Measurements from ENCODE around the gene CDCA7L.

The CDCA7L gene

DNA sequence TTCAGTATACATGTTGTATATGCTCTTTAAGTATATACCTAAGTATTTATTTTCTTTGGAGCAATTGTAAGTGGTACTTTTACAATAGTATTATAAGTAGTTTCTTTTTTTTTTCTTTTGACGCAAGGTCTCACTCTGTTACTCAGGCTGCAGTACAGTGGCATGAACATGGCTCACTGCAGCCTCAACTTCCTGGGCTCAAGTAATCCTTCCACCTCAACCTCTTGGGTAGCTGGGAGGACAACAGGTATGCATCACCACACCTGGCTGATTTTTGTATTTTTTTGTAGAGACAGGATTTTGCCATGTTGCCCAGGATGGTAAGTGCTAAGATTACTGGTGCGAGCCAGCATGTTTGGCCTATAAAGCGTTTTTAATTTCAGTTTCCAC lies 13.7 kb upstream of the CDCA7L start:
- TF ChIP-seq ZNF501 (tag by site-specific recombination; IDR thresholded peaks at IDR 0.05) (no peak), ZNF324 (tag by site-specific recombination; IDR thresholded peaks at IDR 0.05) (no peak), RBAK (tag by site-specific recombination; IDR thresholded peaks at IDR 0.05) (no peak)
- Histone ChIP-seq H3K4me3 (ENCODE audit: low read depth, low read length) (no peak overlapping the region), H3K9me3 (ENCODE audit: control insufficient read depth, insufficient read depth, low read depth, low read length) (no peaks in the 10 kb centered on the region), H3K36me3 (ENCODE audit: control insufficient read depth in 2 of 2, insufficient read depth in 1 of 2, low read length in 2 of 2) (no peaks in the 10 kb centered on the region), H3K27ac (ENCODE audit: extremely low read depth, low read depth, low read length) (no peak overlapping the region), H3K4me1 (ENCODE audit: control insufficient read depth, insufficient read depth, low read length) (no peaks in the 10 kb centered on the region)
- POLR2A ChIA-PET: no interaction called here
- CTCF ChIA-PET: no interaction called here

DNA sequence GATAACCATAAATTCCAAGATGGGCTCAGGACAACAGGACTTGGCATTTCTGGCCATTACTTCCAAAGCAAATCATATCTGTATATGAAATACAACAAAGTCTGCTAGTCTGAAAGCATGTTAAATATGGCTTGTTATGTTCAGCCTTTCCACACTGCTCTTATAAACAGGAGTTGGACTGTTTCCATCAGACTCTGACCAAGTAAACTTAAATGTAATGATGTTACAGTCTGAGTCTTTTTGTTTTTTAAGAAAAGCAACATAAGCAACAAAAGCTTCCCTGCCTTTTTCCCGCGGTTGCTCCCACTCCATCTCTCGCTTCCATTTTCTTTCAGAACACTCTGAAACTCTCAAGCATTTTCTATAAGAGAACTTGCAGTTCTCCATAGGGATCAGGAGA lies 8.1 kb upstream of the CDCA7L start:
- Histone ChIP-seq H3K9me3 (ENCODE audit: control insufficient read depth, insufficient read depth, low read depth, low read length) (no peaks in the 10 kb centered on the region), H3K4me1 (ENCODE audit: control insufficient read depth, insufficient read depth, low read length) (peaks cover 4% of the 10 kb centered on the region), H3K4me3 (ENCODE audit: low read depth, low read length) (no peak overlapping the region), H3K36me3 (ENCODE audit: control insufficient read depth in 2 of 2, insufficient read depth in 1 of 2, low read length in 2 of 2) (no peaks in the 10 kb centered on the region), H3K27ac (ENCODE audit: extremely low read depth, low read depth, low read length) (no peak overlapping the region)
- POLR2A ChIA-PET: interaction anchor here (0.7 to 1.5 kb wide), 2 partner anchors 8 to 172 kb away, joined by 4 read pairs; partner anchors contain the start of gene CDCA7L
- TF ChIP-seq ZNF423 (tag by site-specific recombination; IDR thresholded peaks at IDR 0.05): no peak
- TF ChIP-seq ZNF747 (tag by site-specific recombination; IDR thresholded peaks at IDR 0.05): no peak
- no peak for TF ChIP-seq KLF8 (tag by site-specific recombination; IDR thresholded peaks at IDR 0.05)
- TF ChIP-seq ZNF37A (tag by site-specific recombination; IDR thresholded peaks at IDR 0.05): no peak
- no peak for TF ChIP-seq ZNF404 (tag by site-specific recombination; IDR thresholded peaks at IDR 0.05)
- TF ChIP-seq ZNF623 (tag by site-specific recombination; IDR thresholded peaks at IDR 0.05): no peak
- TF ChIP-seq, protein P1, sequence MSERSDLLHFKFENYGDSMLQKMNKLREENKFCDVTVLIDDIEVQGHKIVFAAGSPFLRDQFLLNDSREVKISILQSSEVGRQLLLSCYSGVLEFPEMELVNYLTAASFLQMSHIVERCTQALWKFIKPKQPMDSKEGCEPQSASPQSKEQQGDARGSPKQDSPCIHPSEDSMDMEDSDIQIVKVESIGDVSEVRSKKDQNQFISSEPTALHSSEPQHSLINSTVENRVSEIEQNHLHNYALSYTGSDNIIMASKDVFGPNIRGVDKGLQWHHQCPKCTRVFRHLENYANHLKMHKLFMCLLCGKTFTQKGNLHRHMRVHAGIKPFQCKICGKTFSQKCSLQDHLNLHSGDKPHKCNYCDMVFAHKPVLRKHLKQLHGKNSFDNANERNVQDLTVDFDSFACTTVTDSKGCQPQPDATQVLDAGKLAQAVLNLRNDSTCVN (tag by site-specific recombination; optimal IDR thresholded peaks at IDR 0.05): no peak
- TF ChIP-seq OVOL3 (tag by site-specific recombination; IDR thresholded peaks at IDR 0.05): no peak
- TF ChIP-seq ZNF664 (tag by site-specific recombination; IDR thresholded peaks at IDR 0.05): no peak
- TF ChIP-seq BCL11B (tag by site-specific recombination; IDR thresholded peaks at IDR 0.05; ENCODE audit: low read depth): no peak
- TF ChIP-seq YY1 (tag by site-specific recombination; IDR thresholded peaks at IDR 0.05): no peak
- CTCF ChIA-PET: no interaction called here

DNA sequence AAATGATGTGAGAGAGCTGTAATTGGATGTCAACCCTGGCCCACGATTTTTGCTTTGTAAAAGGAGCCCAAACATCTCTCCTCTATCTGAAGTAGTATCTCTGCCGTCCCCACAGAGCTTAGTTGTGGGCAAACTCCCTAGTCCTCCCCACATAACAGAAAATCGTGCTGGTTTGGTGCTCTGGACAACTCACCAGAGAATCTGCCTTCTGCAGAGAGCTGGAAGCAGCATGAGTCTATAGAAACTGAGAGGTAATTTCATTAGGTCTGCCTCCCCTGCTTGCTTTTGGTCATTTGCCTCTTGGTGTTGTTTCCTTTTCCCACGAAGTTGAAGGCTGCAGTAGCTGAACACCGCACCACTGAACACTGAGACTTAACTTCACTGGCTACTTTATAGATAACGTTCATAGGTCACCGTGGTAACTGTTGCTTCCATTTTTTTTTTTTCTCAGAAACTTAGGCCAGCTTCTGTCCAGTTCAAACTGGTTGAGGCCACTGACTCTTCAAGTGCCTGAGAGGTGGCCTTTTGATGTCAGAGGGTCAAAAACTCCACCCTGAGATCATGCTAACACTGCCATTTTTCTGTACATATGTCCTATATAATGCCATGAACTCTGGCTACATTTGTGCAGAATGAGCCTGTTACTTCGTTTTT lies 3.3 kb upstream of the CDCA7L start:
- Histone ChIP-seq H3K4me3 (ENCODE audit: low read depth, low read length) (no peak overlapping the region), H3K9me3 (ENCODE audit: control insufficient read depth, insufficient read depth, low read depth, low read length) (no peaks in the 10 kb centered on the region), H3K36me3 (ENCODE audit: control insufficient read depth in 2 of 2, insufficient read depth in 1 of 2, low read length in 2 of 2) (no peaks in the 10 kb centered on the region), H3K4me1 (ENCODE audit: control insufficient read depth, insufficient read depth, low read length) (peaks cover 25% of the 10 kb centered on the region), H3K27ac (ENCODE audit: extremely low read depth, low read depth, low read length) (peak overlapping the region; percentile 42; the same call in 1 of the 2 replicates)
- POLR2A ChIA-PET: interaction anchor here (1.0 kb wide), 1 partner anchor 25 kb away, joined by 4 read pairs; no protein-coding TSS in a partner anchor
- CTCF ChIA-PET: interaction anchor here (0.6 to 1.1 kb wide), 3 partner anchors 199 to 1172 kb away, joined by 3 read pairs; no protein-coding TSS in a partner anchor
- TF ChIP-seq TCF7L2 (IDR thresholded peaks at IDR 0.05; ENCODE audit: borderline replicate concordance, low read depth, low read length): peak; percentile 35; the same call in 1 of the 2 replicates
- TF ChIP-seq, protein P2, sequence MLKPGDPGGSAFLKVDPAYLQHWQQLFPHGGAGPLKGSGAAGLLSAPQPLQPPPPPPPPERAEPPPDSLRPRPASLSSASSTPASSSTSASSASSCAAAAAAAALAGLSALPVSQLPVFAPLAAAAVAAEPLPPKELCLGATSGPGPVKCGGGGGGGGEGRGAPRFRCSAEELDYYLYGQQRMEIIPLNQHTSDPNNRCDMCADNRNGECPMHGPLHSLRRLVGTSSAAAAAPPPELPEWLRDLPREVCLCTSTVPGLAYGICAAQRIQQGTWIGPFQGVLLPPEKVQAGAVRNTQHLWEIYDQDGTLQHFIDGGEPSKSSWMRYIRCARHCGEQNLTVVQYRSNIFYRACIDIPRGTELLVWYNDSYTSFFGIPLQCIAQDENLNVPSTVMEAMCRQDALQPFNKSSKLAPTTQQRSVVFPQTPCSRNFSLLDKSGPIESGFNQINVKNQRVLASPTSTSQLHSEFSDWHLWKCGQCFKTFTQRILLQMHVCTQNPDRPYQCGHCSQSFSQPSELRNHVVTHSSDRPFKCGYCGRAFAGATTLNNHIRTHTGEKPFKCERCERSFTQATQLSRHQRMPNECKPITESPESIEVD (tag by site-specific recombination; IDR thresholded peaks at IDR 0.05): no peak
- TF ChIP-seq ZBTB17 (tag by site-specific recombination; IDR thresholded peaks at IDR 0.05): peak; percentile 58; the same call in 1 of the 2 replicates
- TF ChIP-seq TRIM28 (IDR thresholded peaks at IDR 0.05; ENCODE audit: borderline replicate concordance, low read length): peak; percentile 93
- peak; percentile 28; the same call in 1 of the 2 replicates for TF ChIP-seq SCRT2 (tag by site-specific recombination; IDR thresholded peaks at IDR 0.05)
- TF ChIP-seq, protein P3, sequence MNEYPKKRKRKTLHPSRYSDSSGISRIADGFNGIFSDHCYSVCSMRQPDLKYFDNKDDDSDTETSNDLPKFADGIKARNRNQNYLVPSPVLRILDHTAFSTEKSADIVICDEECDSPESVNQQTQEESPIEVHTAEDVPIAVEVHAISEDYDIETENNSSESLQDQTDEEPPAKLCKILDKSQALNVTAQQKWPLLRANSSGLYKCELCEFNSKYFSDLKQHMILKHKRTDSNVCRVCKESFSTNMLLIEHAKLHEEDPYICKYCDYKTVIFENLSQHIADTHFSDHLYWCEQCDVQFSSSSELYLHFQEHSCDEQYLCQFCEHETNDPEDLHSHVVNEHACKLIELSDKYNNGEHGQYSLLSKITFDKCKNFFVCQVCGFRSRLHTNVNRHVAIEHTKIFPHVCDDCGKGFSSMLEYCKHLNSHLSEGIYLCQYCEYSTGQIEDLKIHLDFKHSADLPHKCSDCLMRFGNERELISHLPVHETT (tag by site-specific recombination; IDR thresholded peaks at IDR 0.05): no peak
